WTC11 (cell line): Measurements from ENCODE around the gene SOX15. TPM values are rescaled to one million over a fixed set of nuclear protein-coding genes. Genes with fewer than 3 reads are reported as not detected.
A peak's percentile ranks its signal among the peaks of the same experiment; 100 is the strongest.

Experiments used
- ATAC-seq: fragments of 200-7000 bp; cut with Tn5 transposase; 2 replicates; pipeline ENCODE4 v1.10.0; 2021; ENCODE audit warnings: mild to moderate bottlenecking, moderate library complexity
- CTCF ChIA-PET: fragments of 300-600 bp; sonication (Branson Sonifier 250); formaldehyde crosslinking; loops from one replicate; lab custom pipeline; 2021; ENCODE audit warnings: antibody characterized with exemption; lab: Charles Lee
- POLR2A ChIA-PET: fragments of 350-600 bp; sonication (Branson Sonifier 250); formaldehyde crosslinking; loops from one replicate; lab custom pipeline; 2021; ENCODE audit warnings: antibody characterized with exemption; lab: Charles Lee
- DNase-seq: peaks from one replicate; pipeline ENCODE4 v3.0.0; 2021; ENCODE audit warnings: low spot score
- H3K27ac Mint-ChIP-seq: 2 replicates; pipeline ENCODE4 v1.8.0; 2021; ENCODE audit warnings: mixed read lengths
- H3K27me3 Mint-ChIP-seq: 2 replicates; pipeline ENCODE4 v1.8.0; 2021; ENCODE audit warnings: low read depth, mild to moderate bottlenecking, moderate library complexity, mixed read lengths
- H3K36me3 Mint-ChIP-seq: 2 replicates; pipeline ENCODE4 v1.8.0; 2021; ENCODE audit warnings: mixed read lengths
- H3K4me1 Mint-ChIP-seq: 2 replicates; pipeline ENCODE4 v1.8.0; 2022; ENCODE audit warnings: mixed read lengths
- H3K4me3 Mint-ChIP-seq: 2 replicates; pipeline ENCODE4 v1.8.0; 2021; ENCODE audit warnings: mild to moderate bottlenecking, moderate library complexity, mixed read lengths
- H3K9me3 Mint-ChIP-seq: 2 replicates; pipeline ENCODE4 v1.8.0; 2021; ENCODE audit warnings: mixed read lengths
- AR ChIP-seq: fragments of 250-450 bp; sonication (Bioruptor Pico); IDR thresholded peaks from 2 replicates; pipeline ENCODE4 v1.9.0; 2021; ENCODE audit warnings: mild to moderate bottlenecking
- ERG ChIP-seq: fragments of 250-450 bp; sonication (Bioruptor Pico); IDR thresholded peaks from 2 replicates; pipeline ENCODE4 v1.8.0; 2021; ENCODE audit warnings: mild to moderate bottlenecking
- GABPB1 ChIP-seq: sonication (generic); formaldehyde crosslinking; IDR thresholded peaks from 2 replicates; pipeline ENCODE4 v1.8.1; 2023; ENCODE audit warnings: mild to moderate bottlenecking, missing genetic modification reagents
- IRF1 ChIP-seq: sonication (generic); formaldehyde crosslinking; IDR thresholded peaks from 2 replicates; pipeline ENCODE4 v1.8.0; 2023; ENCODE audit warnings: missing genetic modification reagents
- JUN ChIP-seq: sonication (generic); formaldehyde crosslinking; IDR thresholded peaks from 2 replicates; pipeline ENCODE4 v1.8.0; 2023; ENCODE audit warnings: mild to moderate bottlenecking, missing genetic modification reagents
- MAX ChIP-seq: sonication (generic); formaldehyde crosslinking; IDR thresholded peaks from 2 replicates; pipeline ENCODE4 v1.8.0; 2022; ENCODE audit warnings: mild to moderate bottlenecking, missing genetic modification reagents
- MLX ChIP-seq: sonication (generic); formaldehyde crosslinking; IDR thresholded peaks from 2 replicates; pipeline ENCODE4 v1.8.1; 2023; ENCODE audit warnings: mild to moderate bottlenecking, missing genetic modification reagents, moderate library complexity
- MYBL2 ChIP-seq: sonication (generic); formaldehyde crosslinking; IDR thresholded peaks from 2 replicates; pipeline ENCODE4 v1.8.1; 2023; ENCODE audit warnings: mild to moderate bottlenecking, moderate library complexity, missing genetic modification reagents
- NFE2L1 ChIP-seq: sonication (generic); formaldehyde crosslinking; IDR thresholded peaks from 2 replicates; pipeline ENCODE4 v1.8.1; 2023; ENCODE audit warnings: missing genetic modification reagents
- NFYB ChIP-seq: sonication (generic); formaldehyde crosslinking; conservative IDR thresholded peaks from 2 replicates; pipeline ENCODE4 v1.8.0; 2022; ENCODE audit warnings: low read depth, missing genetic modification reagents
- OVOL2 ChIP-seq: fragments of 250-450 bp; sonication (Bioruptor Pico); IDR thresholded peaks from 2 replicates; pipeline ENCODE4 v1.9.0; 2021; ENCODE audit warnings: mild to moderate bottlenecking, borderline replicate concordance
- PRRX2 ChIP-seq: fragments of 250-450 bp; sonication (Bioruptor Pico); IDR thresholded peaks from 2 replicates; pipeline ENCODE4 v1.8.0; 2021; ENCODE audit warnings: mild to moderate bottlenecking
- SMAD3 ChIP-seq: sonication (generic); formaldehyde crosslinking; IDR thresholded peaks from 2 replicates; pipeline ENCODE4 v1.8.0; 2022; ENCODE audit warnings: missing genetic modification reagents, mild to moderate bottlenecking, borderline replicate concordance
- SOX15 ChIP-seq: fragments of 250-450 bp; sonication (Bioruptor Pico); IDR thresholded peaks from 2 replicates; pipeline ENCODE4 v1.9.0; 2021; ENCODE audit warnings: mild to moderate bottlenecking
- USF1 ChIP-seq: sonication (generic); formaldehyde crosslinking; IDR thresholded peaks from 2 replicates; pipeline ENCODE4 v1.8.0; 2022; ENCODE audit warnings: mild to moderate bottlenecking, missing genetic modification reagents
- ZNF219 ChIP-seq: sonication (generic); formaldehyde crosslinking; IDR thresholded peaks from 2 replicates; pipeline ENCODE4 v1.8.0; 2023; ENCODE audit warnings: missing genetic modification reagents, mild to moderate bottlenecking, borderline replicate concordance
- ZNF232 ChIP-seq: sonication (generic); formaldehyde crosslinking; IDR thresholded peaks from 2 replicates; pipeline ENCODE4 v1.8.0; 2022; ENCODE audit warnings: mild to moderate bottlenecking, missing genetic modification reagents
- ZNF532 ChIP-seq: fragments of 250-450 bp; sonication (Bioruptor Pico); IDR thresholded peaks from 2 replicates; pipeline ENCODE4 v1.9.0; 2021; ENCODE audit warnings: mild to moderate bottlenecking, borderline replicate concordance
- total RNA-seq: library from RNA; stranded (reverse); gene quantifications from 3 replicates; pipeline ENCODE4 v1.2.3, GENCODE V29; 2021

SOX15 gene
- total RNA-seq, 1 experiment from 2014 or later: 19.9 TPM

- Mint-ChIP-seq H3K27me3 (no peaks in the 10 kb centered on the region), H3K4me1 (peaks cover 59% of the 10 kb centered on the region), H3K36me3 (peaks cover 63% of the 10 kb centered on the region), H3K9me3 (no peaks in the 10 kb centered on the region), H3K27ac (peak overlapping the region; percentile 84), H3K4me3 (peak overlapping the region; percentile 93)
- POLR2A ChIA-PET: interaction anchor here (0.7 to 1.3 kb wide), 3 partner anchors 9 to 14 kb away, joined by 3 read pairs; partner anchors contain the start of gene SOX15
- TF ChIP-seq SMAD3 (CRISPR knock-in tag): no peak
- TF ChIP-seq IRF1 (CRISPR knock-in tag): no peak
- no peak for TF ChIP-seq GABPB1 (CRISPR knock-in tag)
- no peak for TF ChIP-seq ZNF219 (CRISPR knock-in tag)
- TF ChIP-seq MAX (CRISPR knock-in tag): no peak
- TF ChIP-seq AR (CRISPR knock-in tag): no peak; the same call in 1 of the 2 replicates
- no peak for TF ChIP-seq OVOL2
- no peak for TF ChIP-seq ZNF532 (CRISPR knock-in tag)
- TF ChIP-seq NFYB: no peak
- no peak for TF ChIP-seq MLX (CRISPR knock-in tag)
- TF ChIP-seq MYBL2 (CRISPR knock-in tag): no peak
- TF ChIP-seq USF1 (CRISPR knock-in tag): no peak
- no peak for TF ChIP-seq ZNF232 (CRISPR knock-in tag)
- no peak for TF ChIP-seq PRRX2
- TF ChIP-seq NFE2L1 (CRISPR knock-in tag): no peak
- no peak for TF ChIP-seq ERG (CRISPR knock-in tag)
- no peak for TF ChIP-seq SOX15 (CRISPR knock-in tag)
- no peak for TF ChIP-seq JUN
- no peak for DNase-seq
- no peak for ATAC-seq
- CTCF ChIA-PET: interaction anchor here (1.6 kb wide), 1 partner anchor 11 kb away, joined by 4 read pairs; no protein-coding TSS in a partner anchor
These were observed 13.9 kb downstream of the SOX15 start for GRCh38 chr17:7575959-7576358.
